Measurements from ENCODE around the gene ROR2.
"Not testable (repeated sequence)": the region's sequence is repeated elsewhere in the genome, so short reads cannot be mapped to it uniquely, and the experiment has no call there.

The ROR2 gene

GRCh38 chr9:91949946-91950664, at the start of gene ROR2:
ROR2 (minus strand) TSS chr9:91950228.
- peak; percentile 43 to 45 for DNase-seq (ENCODE audit: low read depth in 2 of 2)

- DNase-seq (ENCODE audit: low read depth in 2 of 2): no peak
Observed at GRCh38 chr9:91995000-91995655, 45.1 kb upstream of the ROR2 start.

DNA sequence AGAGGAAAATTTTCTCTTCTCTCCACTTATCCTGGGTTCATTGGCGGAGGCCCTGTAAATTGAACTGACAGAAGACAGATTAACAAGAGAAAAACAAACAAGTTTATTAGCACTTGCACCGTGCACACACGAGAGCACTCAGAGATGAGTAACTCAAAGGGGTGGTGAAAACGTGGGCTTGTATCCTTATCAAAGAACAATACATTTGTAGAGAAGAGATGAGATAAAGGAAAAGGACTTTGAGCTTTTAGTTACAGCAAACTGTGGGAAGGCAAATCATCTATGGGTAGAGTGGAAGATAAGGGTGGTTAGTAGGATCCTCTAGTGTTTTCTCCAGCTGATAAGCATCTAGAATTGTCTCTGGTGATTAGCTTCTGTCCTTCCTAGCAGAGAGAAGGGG, 44.4 kb upstream of the ROR2 start:
- no peak for DNase-seq (ENCODE audit: low read depth in 2 of 2)

- no peak for DNase-seq (ENCODE audit: low read depth in 2 of 2)
Observed at GRCh38 chr9:91992461-91993041, 42.5 kb upstream of the ROR2 start.

DNA sequence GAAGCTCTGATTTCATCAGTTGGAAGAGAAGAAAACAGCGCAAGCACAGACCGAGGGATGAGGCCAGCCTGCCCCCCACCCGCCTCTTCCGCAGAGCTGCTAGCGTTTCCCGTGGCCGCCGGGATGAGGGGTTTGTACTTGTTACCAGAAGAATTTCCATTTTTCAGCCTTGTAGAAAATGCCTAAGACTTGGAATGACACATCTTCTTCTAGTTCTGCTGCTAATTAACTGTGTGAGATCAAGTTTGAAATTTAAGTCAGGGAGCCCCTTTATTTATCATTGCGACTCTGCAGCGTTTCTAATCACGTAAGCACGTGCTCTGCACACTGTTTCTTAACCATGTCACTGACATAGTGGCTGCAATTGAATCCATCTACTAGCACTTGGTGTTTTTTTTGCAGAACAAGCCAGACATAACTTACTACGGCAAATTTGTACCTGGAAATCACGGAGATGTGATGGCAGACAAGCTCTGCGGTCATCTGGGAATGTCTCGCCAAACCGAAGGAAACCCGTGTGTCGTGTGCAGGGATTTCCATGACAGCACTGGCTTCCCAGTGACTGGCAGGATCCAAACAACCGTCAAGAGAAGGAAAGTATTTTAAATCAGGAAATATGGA, 41.8 kb upstream of the ROR2 start:
- no peak for DNase-seq (ENCODE audit: low read depth in 2 of 2)

DNA sequence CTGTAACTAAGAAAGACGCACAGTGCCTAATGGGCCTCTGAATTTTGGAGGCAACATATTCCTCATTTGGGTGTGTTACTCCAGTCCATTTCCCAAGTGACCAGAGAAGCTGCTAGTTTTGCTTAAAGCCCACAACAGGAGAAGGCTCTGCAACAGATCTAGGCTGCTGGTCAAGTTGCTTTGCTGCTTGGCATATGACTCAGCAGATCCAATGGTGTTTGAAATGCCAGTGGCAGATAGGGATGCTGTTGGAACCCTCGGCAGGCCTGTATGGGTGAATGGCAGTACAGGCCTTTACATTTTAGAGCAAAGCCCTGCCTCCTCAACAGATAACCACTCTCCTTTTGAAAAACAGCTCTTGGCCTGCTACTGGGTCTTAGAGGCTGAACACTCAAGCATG, 36.2 kb upstream of the ROR2 start:
- no peak for DNase-seq (ENCODE audit: low read depth in 2 of 2)

GRCh38 chr9:91985692-91986091, 35.7 kb upstream of the ROR2 start:
- no peak for DNase-seq (ENCODE audit: low read depth in 2 of 2)

DNA sequence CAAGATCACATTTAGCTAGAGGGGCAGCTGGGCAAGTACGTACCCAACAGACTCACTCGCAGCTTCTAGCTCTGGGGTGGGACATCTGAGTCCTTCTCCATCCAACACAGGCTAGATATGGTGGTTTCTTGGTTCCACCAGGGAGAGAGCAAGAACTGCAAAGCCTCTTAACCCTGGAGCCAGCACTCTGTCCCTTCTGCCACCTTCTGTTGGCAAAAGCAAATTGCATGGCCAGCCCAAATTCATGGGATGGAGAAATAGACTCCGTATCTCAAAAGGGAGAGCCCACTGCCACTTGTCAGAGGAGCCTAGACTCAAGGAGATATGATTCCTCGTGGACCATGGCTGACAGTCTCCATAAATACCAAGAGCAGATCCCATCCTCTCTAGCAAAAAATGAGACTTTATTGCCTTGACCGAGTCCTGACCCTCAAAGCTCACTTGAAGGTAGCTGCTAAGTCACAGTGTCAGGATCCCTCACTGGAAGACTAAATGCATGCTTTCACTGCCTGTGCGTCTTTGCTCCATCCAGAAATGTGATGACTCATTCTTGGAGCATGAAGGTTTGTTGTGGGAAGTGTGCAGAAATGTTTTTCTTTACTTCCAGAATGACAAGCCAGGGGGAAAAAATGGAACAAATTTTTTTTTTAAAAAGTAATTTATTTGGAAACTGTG, 28.8 kb upstream of the ROR2 start:
- no peak for DNase-seq (ENCODE audit: low read depth in 2 of 2)

DNA sequence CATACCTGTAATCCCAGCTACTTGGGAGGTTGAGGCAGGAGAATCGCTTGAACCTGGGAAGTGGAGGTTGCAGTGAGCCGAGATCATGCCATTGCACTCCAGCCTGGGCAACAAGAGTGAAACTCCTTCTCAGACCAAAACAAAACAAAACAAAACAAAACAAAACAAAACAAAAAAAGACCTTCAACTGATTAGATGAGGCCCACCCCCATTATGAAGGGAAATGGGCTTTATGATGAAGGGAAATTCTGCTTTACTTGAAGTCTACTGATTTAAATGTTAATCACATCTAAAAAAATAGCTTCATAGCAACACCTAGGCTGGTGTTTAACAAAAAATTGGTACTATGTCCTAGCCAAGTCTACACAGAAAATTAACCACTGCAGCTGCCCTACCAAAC, 25.2 kb upstream of the ROR2 start:
- not testable (repeated sequence) for DNase-seq (ENCODE audit: low read depth in 2 of 2)

DNA sequence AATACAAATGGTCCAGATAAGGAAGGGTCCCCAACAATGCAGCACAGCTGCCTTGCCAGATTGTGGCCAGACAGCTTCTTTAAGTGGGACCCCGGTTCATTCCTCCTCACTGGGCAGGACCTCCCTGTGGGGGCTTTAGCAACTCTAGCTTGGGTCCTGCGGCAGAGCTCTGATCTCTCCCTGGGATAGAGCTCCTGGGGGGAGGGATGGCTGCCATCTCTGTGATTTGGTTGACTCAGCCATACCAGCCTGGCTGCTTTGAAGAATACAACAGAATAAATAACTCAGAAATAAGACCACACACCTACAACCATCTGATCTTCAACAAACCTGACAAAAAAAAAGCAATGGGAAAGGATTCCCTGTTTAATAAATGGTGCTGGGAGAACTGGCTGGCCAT, 22.7 kb upstream of the ROR2 start:
- DNase-seq (ENCODE audit: low read depth in 2 of 2): no peak

DNA sequence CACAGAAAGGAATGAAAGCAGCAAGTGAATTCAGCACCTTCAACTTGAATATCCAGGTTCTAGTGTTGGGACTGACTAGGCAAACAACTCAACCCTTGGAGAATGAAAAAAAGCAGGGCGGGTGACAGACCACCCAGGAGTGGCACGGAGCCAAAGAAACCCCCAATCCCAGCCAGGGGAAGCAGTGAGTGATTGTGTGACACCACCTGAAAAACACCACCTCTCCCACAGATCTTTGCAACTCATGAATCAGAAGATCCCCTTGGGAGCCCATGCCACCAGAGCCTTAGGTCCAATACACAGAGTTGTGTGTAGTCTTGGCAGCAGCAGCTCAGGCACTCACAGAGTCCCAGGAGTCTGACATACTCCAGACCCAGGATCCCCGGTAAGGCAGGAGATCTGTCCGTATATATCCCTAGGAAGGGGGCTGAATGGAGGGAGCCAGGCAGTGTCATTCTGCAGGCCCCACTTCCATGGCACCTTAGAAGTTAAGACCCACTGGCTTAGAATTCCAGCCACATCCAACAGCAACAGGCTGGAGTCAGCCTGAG, 22.1 kb upstream of the ROR2 start:
- no peak for DNase-seq (ENCODE audit: low read depth in 2 of 2)

GRCh38 chr9:91967259-91967658, 17.2 kb upstream of the ROR2 start:
- no peak for DNase-seq (ENCODE audit: low read depth in 2 of 2)

DNA sequence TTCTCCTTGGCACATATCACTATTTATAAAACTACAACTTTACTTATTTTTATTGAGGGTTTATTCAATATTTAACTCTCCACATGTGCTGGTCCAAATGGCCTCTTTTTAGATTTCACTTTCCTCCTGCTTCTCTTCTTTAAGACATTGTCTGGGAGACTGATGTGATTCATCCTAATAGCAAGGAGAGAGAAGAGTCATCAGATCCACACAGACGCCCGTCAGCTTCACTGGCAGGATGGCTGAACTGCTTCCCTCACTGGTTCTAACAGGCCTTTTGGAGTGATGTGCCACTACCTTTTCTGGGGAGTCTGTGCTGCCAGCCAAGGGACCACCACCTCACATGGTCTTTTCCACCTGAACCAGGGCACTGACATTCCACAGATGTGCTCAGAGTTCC, 16.5 kb upstream of the ROR2 start:
- DNase-seq (ENCODE audit: low read depth in 2 of 2): no peak

GRCh38 chr9:91963711-91964240, 13.7 kb upstream of the ROR2 start:
- no peak for DNase-seq (ENCODE audit: low read depth in 2 of 2)

- no peak for DNase-seq (ENCODE audit: low read depth in 2 of 2)
Observed at GRCh38 chr9:91960367-91960766, 10.3 kb upstream of the ROR2 start.

- DNase-seq (ENCODE audit: low read depth in 2 of 2): no peak
Observed at GRCh38 chr9:91958174-91958573, 8.1 kb upstream of the ROR2 start.

GRCh38 chr9:91954841-91955471, 4.9 kb upstream of the ROR2 start:
- DNase-seq (ENCODE audit: low read depth in 2 of 2): no peak

GRCh38 chr9:91953718-91954117, 3.7 kb upstream of the ROR2 start:
- DNase-seq (ENCODE audit: low read depth in 2 of 2): no peak

GRCh38 chr9:91951944-91952520, 2.0 kb upstream of the ROR2 start:
- DNase-seq (ENCODE audit: low read depth in 2 of 2): no peak

- DNase-seq (ENCODE audit: low read depth in 2 of 2): no peak
Observed at GRCh38 chr9:91949392-91949945, 559 bp downstream of the ROR2 start.

Data from stimulated activated CD4-positive, alpha-beta T cell treated with anti-CD3 and anti-CD28 coated beads, Interleukin-4, amount 100 ng/mL, for 48 hours (primary cell).